Thyroid gland (tissue), 4 donors: ENCODE data around the gene TLR9.

Experiments used
- POLR2A ChIP-seq, 2 donors: fragments of 450-650 bp; IDR thresholded peaks; one replicate each; pipeline ENCODE4 v1.6.1; 2017; ENCODE audit warnings: antibody characterized with exemption in 2 of 2, mild to moderate bottlenecking in 2 of 2, moderate library complexity in 1 of 2
- TF ChIP-seq, protein P1 (sequence below), 6 experiments: fragments of 200-600 bp in 3 of 6; fragments of 450-650 bp in 3 of 6; sonication (generic) in 3 of 6; IDR thresholded peaks; one replicate each; pipeline ENCODE4 v1.5.1; 2016 to 2019; ENCODE audit warnings: antibody characterized with exemption in 6 of 6, mild to moderate bottlenecking in 2 of 6, inconsistent platforms in 1 of 6, moderate library complexity in 1 of 6

DNA sequence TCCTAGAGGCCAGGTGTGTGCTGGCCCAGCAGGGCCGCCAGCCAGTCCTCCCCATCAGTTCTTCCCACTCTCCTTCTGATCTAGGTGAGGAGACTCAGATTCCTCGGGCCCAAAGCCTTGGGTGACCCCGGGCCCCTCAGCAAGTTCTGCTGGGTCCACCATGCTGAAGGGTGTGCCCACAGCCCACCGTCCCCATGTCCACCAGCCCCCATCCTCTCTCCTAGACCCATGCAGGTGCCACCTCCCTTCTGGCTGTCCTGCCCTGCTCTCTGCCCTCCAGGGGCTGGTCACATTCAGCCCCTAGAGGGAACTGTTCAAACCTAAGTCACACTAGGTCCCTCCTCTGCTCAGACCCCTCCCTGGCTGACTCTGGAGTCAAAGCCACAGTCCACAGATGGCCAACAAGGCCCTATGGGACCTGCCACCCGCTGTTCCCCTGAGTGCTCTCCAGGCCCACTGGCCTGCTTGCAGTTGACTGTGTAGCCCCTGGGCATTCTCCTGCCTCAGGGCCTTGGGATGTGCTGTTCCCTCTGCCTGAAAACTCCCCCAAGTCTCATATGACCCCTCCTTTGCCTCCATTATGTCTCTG lies 878 bp upstream of the TLR9 start:
- TF ChIP-seq, protein P1, sequence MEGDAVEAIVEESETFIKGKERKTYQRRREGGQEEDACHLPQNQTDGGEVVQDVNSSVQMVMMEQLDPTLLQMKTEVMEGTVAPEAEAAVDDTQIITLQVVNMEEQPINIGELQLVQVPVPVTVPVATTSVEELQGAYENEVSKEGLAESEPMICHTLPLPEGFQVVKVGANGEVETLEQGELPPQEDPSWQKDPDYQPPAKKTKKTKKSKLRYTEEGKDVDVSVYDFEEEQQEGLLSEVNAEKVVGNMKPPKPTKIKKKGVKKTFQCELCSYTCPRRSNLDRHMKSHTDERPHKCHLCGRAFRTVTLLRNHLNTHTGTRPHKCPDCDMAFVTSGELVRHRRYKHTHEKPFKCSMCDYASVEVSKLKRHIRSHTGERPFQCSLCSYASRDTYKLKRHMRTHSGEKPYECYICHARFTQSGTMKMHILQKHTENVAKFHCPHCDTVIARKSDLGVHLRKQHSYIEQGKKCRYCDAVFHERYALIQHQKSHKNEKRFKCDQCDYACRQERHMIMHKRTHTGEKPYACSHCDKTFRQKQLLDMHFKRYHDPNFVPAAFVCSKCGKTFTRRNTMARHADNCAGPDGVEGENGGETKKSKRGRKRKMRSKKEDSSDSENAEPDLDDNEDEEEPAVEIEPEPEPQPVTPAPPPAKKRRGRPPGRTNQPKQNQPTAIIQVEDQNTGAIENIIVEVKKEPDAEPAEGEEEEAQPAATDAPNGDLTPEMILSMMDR (IDR thresholded peaks at IDR 0.05): no peak
- TF ChIP-seq POLR2A (IDR thresholded peaks at IDR 0.05): no peak
